ENCODE results near the gene FAXC.

The FAXC gene

DNA sequence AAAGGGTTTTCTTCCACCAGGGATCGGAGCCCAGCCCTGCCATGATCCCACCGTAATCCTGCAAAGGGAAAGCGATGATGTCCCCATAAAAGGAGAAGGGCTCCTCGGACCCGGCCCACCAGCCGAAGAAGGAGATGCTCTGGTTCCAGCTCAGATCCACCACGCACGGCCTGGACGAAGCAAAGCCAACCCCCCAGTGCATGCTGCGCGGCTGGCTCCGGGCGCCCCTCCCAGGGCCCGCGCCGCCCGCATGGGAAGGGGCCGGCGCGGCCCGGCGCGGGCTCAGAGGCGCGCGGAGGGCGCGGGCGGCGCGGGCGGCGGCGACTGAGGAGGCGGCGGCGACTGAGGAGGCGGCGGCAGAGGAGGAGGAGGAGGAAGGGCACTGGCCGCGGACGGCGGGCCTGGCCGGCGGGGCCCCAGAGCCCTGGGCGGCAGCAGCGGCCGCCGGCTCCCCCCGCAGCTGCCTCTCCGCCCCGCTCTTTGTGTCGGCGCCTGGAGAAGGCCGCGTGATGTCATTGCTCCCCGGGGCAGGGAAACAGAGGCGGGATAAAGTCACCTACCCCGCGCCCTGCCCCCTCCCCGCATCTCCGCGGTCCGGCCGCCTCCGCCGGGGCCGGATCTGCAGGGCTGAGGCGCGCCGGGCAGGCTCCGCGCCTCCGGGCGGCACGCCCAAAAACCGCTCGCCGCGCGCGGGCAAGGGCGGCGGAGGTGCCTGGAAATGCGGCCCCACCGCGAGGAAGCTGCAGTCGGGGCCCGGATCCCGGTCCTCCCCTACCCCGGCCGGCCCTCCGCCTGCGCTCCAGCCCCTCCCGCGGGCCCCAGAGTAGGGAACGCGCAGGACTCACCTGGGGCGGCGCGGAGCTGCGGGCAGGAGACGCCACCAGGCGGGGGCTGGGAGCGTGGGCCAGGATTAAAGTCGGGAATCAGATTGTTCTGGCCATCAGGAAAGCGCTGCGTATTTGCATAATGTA lies at the start of gene FAXC:
TSS of gene FAXC (minus strand) at position 504 of the 971 bp plus-strand sequence. CDS start at position 202, 302 bp downstream.
- peak; percentile 58 for DNase-seq

DNA sequence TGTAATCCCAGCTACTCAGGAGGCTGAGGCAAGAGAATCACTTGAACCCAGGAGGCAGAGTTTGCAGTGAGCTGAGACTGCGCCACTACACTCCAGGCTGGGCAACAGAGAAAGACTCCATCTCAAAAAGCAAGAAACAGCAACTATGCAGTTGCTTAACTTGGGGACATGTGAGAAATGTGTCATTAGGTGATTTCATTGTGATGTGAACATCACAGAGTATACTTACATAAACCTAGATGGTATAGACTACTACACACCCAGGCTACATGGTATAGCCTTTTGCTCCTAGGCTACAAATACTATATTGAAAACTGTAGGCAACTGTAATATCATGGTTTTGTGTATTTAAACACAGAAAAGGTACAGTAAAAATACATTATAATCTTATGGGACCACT lies 47.8 kb upstream of the FAXC start:
- DNase-seq: no peak

DNA sequence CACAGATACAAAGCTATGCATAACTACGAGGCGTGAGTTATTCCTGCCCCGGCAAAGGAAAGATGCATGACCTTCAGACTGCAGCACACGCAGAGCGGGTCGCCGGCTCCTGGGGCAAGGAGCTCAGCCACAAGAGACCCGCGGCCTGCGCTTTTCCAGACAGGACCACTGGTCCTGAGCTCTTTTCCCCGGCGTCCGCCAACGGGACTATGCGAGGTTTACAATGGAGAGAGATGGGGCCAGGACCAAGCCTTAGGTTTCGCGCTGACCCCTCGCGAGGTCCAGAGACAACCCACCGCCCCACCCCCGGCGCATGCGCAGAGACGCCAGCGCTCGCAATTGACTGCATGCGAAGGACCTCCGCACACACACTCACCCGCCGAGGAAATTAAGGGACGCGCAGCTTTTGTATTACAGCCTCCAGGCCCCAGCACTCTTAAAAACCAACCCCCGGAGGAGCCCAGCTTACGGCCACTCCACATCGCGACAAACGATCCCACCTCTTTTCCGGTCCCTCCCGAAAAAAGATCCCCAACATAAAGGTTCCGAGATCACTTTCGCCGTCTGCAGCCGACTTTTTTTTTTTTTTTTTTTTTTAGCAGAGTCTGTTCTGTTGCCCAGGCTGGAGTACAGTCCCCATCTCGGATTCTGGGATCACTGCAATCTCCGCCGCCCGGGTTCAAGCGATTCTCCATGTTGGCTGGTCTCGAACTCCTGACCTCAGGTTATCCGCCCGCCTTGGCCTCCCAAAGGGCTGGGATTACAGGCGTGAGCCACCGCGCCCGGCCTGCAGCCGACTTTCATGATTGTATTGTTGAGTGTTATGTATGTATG lies 44.4 kb upstream of the FAXC start, which contains the start of gene COQ3:
TSS of gene COQ3 (minus strand) at position 498 of the 834 bp plus-strand sequence. CDS start at position 482, 16 bp downstream.
- peak; percentile 89 for DNase-seq

DNA sequence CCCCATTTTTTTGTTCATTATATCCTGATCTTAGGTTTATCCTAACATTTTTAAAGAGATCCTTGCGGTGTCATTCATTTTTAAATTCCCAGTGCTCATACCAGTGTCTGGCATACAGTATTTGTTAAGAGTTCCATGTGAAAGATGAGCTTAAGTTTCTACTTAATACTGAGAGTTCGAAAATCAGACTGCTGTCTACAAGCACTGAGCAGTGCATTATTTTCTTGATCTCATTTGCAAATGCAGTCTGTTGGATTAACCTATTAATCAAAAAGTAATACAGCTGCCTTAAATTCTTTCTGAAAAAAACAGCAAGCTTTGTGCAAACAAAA lies 43.9 kb upstream of the FAXC start:
- DNase-seq: no peak

DNA sequence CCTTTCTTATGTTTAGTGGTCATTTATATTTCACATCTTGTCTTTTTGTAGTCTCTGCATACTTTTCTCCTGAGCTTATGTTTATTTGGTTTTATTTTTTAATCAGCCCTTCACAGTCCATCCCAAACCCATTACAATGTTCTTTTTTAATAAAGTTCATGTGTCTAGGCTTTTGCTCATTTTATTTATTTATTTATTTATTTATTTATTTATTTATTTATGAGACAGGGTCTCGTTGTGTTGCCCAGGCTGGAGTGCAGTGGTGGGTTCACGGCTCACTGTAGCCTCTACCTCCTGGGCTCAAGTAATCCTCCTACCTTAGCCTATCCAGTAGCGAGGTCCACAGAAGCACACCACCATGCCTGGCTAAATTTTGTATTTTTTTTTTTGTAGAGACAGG lies 41.4 kb upstream of the FAXC start:
- DNase-seq: no peak

DNA sequence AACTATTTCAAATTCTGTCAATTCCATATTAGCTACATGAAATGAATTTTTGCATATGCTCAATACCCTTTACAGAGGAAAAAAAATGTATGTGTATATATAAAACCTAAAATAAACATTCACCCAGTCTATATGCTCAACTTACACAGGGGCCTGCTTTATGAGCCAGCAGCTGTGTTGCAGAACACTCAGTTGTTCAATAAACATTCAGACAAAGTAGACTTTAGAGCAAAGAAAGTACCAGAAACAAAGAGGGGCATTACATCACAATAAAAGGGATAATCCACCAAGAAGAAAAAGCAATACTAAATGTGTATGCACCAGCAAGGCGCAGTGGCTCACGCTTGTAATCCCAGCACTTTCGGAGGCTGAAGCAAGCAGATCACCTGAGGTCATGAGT lies 35.0 kb upstream of the FAXC start:
- DNase-seq: no peak

DNA sequence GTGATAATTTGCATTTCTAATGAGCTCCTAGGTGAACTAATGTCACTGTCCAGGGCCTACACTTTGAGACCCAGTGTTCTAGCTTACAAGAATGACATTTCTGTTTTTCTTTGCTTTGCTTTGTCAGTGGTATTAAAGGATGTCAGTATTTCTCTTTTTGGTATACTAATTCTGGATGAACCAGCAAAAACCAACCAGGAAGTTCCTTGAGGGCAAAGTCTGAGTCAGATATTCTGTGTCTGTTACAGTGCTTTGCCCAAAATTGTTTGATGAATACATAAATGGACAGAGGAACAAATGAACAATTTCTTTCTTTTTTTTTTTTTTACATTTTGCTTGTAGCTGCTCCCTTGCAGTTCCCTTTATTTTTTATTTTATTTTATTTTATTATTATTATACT lies 29.2 kb upstream of the FAXC start:
- DNase-seq: no peak

DNA sequence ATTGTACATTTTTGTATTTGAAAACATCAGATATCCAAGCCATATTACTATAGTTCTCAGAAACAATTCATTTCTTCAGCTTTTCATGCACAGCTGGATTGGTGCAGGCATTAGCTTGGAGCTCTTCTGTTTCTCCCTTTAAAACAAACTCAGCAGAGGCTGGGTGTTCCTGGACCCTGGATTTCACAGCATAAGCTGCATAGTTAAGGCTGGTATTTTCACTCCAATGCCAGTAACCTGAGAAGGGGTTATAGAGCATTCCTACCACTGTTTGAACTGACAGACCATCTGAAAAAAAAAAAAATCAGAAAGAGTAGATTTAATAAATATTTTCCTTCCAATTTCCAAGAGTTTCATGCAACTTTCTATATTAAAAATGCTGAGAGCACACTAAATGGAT lies 20.1 kb upstream of the FAXC start:
- DNase-seq: no peak

DNA sequence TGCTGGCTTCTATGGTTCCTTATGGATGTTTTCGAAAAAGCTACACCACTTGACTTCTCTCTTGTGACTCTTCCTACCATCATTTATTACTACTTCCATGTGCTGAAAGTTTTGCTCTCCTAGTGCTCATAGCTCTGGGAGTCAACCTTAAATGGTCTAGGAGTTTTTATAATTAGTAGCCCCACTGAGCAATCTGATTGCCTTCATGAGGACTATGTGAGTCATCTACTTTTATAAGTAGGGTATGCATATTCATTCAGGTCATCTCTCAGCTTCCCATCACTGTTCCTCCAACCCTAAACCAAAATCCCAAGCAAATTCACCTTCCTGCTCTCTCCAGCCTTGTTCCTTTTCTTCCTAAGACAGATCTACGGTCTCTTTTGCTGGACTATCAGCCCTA lies 17.4 kb upstream of the FAXC start:
- DNase-seq: no peak

DNA sequence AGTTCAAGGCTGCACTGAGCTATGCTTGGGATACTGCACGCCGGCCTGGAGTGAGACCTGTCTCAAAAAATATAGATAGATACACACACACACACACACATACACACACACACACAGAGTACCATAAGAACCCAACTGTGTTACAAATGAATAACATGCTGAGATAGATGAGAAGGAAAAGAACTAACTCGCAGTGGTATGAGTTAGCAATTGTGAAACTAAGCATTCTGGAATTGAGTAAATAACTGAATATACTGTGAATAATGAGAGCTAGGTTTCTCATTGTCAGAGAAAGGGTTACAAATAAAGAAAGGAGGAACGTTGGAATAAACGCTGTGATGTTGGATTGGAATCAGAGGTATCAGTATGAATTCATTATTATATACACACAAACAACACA lies 14.6 kb upstream of the FAXC start:
- no peak for DNase-seq

DNA sequence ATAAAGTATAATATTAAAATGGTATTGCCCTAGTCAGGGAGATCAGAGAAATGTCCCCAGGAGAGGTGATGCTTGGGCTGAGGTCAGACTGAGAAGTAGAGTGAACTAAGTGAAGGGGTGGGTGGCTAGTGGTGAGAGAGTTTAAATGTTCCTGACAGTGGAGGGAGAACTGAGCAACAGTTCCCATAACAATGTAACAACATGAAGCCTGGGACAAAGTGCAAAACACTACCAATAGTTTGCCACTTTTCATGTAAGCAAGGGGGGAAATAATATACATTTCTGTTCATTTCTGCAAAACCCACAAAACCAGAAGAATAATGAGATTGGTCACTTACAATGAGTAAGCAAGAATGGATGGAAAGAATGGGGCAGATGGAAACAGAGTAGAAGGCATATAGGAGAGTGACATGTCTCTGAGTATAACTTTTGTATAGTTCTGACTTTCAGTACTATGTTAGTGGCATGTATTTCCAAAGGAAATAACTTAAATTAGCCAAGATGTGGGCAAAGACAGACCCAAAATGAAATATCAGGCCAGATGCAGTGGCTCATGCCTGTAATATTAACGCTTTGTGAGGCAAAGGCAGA lies 13.3 kb upstream of the FAXC start:
- no peak for DNase-seq

DNA sequence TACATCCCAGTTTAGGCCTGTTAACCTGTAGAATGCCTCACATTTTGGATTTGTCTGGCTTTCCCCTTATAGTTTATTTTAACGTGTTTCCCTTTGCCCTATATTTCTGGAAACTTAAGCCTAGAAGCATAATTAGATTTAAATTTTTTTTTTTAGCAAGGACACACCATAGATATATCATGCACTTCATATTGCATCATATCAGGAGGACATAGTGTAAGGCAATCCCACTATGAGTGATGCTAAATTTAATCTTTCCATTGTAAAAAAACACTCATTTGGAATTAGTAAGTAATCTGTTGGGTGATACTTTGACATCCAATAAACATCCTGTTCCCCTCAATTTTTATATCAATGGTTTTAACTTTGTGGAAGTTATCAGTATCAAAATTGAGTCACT lies 10.3 kb upstream of the FAXC start:
- DNase-seq: no peak

DNA sequence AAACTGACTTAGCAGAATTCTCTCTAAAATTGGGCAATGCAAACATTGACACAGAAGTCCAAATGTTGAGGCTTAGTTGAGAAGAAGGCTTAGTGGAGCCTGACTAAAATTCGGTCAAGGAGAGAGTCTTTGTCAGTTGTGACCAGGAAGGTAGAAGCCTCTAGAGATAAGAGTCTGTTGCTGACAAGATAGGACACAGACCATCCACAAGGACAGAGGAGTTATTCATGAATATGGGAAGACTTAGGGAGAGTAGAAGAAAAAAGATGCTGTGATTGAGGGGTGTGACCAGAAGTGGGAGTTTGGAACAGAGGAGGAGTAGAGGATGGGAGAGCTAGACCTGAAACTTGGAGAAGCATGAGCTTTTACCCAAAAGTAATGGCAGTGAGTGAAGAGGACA lies 7.2 kb upstream of the FAXC start:
- no peak for DNase-seq

DNA sequence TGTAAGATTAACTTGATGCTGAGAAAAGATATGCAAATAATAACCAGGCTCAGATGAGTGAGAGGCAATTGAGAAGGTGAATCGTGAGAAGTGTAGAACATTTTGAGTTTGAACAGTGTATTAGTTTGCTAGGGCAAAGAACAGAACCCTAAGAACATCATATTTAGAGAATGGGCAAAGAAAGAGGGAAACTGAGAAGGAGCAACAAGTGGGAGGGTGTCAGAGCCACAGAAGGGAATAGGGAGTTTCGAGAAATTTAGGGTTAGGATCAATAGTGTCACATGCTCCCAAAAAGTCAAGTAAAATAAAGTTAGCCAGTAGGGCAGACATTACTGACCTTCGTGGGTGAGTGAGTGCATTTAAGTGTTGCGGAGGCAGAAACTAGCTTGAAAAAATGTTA lies 5.5 kb upstream of the FAXC start:
- no peak for DNase-seq

DNA sequence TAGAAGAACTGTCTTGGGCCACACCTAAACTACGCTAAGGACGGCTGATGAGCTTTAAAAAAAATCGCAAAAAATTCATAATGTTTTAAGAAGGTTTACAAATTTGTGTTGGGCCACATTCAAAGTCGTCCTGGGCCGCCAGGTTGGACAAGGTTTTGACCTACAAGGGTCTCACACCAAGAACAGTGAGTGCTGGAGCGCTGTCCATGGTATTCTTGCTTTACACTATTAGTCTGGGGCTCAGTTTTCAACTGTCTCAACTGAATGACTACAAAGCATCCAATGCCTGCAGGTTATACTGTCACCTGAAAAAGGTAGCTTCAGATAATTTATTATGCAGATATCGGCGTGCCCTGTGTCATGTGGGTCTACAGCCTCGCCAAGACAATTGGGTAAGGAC lies 3.7 kb upstream of the FAXC start:
- DNase-seq: no peak

DNA sequence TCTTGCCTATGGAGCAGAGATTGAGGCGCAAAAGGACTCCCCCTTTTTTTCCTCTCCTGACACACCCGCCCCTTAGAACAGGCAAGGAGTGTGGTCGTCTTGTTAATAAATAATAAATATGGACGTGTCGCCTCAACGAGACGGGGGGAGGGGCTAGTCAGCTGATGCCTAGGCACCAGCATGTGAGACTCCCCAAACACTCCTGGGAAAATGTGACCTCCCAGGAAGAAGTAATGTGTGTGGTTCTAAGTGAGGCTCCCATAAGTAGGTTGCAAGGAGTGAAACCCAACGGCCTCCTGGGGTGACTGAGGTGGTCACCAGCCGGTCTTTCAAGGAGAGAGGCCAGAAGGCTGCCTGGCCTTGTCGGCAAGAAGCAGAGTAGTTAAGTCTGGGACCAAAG lies 1.1 kb upstream of the FAXC start:
- DNase-seq: no peak

DNA sequence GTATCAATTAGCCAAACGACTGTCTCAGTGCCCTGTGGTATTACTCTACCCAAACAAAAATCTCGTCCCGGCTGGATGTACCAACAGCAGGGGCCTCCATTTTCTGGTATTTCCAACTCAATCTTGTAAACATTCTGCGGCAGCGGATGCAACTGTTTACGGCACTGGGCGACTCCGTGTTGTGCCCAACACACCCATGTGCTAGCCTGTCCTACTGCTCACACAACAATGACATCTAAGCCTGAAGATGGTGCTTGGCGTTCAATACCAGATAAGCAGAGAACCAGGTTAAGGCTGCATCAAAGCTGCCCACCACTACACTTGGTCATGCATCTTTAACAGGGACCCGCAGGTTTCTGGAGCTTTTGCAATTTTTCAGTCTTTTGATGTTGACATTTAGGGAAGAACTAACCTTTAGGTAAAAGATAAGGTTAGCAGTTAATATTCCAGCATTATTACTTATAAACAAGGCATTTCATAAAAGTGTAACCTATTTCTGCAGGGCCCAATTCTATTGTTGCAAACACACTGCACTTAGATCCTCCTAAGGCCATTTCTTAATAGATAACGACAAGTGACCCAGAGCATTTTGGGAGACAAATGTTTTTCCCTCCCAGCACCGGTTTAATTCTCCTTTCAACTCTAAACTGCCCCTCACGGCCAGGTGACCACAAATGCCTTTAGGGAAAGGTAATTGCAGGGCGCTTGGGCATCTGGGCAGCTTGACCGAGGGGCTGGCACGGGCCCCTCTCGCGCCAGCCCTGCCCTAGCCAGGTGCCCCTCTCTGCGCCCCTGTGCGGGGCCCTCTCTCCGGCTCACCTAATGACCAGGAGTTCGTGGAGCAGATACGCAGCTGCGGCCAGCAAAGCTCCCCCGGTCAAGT lies 945 bp downstream of the FAXC start:
- no peak for DNase-seq

DNA sequence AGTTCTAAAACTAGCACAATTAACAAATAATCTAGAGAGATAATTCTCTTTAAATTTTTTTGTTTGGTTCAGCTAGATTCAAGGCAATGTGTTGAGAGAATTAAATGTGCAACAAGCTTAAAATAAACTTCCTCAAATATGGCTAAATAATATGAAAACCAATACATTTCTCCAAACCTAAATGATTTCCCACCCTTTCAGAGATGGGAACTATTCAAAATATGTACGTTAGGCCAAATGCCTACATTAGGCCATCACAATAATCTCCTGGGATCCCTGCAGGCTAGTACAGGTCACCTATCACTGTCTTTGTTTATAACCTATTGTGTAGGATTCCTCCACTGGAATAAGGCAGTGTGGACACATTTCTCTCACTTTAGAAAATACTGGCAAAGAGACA lies 1.7 kb downstream of the FAXC start:
- no peak for DNase-seq

DNA sequence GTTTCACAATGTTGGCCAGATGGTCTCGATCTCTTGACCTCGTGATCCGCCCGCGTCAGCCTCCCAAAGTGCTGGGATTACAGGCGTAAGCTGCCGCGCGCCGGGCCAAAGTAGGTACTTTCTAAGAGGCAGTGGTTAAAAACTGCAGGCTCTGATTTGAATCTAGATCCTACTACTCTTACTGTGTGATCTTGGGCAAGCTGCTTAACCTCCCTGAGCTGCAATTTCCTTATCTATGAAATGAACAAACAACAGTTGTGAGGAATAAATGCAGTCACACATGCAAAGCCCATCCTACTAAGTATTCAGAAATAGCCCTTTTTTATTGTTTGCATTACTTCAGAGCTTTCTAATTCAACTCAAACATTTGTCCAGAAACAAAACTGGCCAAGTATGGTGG lies 2.9 kb downstream of the FAXC start:
- no peak for DNase-seq

DNA sequence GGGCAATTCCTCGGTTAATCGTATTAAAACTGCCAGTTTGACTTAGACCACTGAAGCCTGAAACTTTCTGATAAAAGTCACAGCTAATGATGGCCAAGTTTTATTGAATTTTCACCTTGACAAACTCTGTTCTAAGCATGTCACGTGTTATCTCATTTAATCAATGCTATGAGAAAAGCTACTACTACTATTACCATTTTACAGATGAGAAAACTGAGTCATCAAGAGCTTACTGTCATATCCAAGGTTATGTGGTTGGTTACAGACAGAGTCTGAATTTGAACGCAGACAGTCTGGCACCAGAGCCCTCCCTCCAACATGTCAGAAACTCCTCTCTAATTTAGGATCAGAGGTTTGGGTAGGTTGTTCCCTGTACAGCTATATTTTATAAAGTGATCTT lies 4.3 kb downstream of the FAXC start:
- DNase-seq: no peak

DNA sequence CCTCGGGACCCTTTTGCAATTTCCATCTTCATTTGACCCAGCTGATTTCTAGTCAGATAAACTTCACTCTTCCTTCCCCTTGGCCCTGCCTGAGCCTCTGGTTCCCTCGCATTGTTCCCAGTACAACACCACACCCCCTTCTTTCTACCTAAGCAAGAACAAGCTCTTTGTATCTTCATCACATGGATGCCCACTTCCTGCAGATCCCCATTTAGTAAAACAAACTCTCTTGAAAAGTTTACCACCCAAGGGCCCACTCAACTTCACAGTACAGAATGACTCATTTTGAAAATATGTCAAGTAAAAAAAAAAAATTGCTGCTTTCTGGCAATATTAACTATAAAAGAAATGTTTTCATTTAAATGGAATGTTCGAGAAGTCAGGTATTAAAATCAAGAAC lies 5.2 kb downstream of the FAXC start:
- DNase-seq: no peak

DNA sequence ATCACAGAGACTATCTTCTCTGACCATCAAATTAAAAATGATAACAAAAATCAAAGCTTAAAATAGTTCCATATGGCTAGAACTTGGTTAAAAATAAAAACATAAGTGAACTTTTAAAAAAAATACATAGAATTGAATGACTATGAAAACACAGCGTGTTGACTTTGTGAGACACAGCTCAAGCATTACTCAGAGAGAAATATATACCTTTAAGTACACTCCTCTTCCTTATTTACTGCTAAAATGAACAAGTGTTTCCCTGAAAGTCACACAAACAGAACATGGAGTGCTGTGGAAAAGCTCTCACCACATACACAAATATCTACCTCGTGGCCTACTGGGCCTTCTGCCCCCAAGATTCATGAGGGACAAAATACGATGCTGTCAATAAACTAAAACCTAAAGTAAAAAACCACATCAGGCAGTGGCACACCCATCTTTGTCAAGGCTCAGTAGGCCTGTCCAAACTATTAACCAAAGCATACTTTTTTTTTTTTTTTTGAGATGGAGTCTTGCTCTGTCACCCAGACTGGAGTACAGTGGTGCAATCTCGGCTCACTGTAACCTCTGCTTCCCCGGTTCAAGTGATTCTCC lies 7.5 kb downstream of the FAXC start:
- DNase-seq: no peak

All from activated CD8-positive, alpha-beta memory T cell treated with anti-CD3 and anti-CD28 coated beads, Interleukin-2, amount 50 U/mL, for 48 hours (primary cell).